GM19043 (cell line): ENCODE results near the gene AFDN.

Experiments
- ATAC-seq: cut with Tn5 transposase; IDR thresholded peaks from one replicate; pipeline ENCODE4 v1.9.1; 2021; ENCODE audit warnings: low read depth; ENCODE audit not compliant: unreplicated experiment

AFDN gene

DNA sequence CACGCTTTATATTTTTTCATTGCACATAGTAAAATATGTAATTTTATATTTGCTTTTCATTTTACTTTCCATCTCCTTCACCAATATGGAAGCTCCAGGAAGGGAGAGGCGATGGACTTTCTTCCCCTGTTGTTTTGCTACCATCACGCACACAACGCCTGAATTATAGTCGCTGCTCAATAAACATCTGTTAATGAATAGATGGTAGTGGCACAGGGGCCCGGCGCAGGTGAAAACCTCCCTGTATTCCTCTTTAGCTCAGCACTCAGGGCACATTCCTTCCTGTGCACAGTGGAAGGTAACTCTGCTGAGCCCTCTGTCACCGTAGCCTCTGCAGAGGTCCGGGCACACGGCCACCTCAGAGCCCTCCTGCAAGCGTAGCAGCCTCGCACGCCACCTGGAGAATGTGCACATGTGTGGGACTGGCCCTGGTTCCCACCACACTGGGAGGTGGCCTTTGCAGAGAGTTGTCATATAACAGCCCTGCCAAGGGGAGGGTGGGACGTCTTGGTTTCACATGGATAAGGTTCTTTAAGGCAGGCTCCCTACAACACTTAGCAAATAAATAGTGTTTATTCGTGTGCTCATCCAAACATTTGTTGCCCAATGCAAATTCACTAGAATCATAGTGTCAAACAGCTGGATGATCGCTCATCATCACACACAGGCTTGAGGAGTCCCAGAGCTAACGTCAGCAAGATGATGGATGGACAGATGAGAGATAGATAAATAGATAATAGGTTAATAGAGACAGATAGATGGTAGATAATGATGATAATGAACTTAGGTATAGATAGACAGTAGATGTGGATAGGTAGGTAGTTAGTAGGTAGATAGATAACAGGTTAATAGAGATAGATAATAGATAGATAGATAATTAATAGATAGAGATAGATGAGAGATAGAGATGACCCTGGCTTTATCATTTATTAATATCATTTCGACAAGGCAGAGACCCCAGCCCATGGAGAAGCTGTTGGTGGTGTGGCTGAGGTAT is 32.3 kb upstream of the AFDN start:
- no peak for ATAC-seq

DNA sequence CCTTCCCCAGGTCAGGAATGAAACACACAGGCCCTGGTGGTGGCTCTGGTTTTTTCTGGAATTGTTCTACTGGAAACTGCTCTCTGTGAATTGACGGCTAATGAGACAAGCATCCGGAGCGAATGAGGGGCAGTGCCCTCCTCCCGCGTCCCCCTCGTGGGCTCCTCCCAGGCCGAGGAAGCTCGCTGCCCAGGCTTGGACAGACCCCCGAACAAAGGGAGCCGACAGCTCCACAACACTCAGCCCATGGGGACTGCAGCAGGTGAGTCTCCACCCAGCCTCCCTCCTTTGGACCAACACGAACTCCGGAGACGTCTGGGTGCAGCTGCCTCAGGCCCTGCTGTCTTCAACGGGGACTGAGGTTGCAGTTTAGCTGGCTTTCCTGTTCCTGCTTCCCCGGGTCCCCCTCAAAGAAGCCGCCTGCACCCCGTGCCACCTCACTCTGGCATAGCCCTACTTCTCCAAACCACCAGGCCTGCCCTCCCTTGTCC is 31.3 kb upstream of the AFDN start:
- no peak for ATAC-seq

DNA sequence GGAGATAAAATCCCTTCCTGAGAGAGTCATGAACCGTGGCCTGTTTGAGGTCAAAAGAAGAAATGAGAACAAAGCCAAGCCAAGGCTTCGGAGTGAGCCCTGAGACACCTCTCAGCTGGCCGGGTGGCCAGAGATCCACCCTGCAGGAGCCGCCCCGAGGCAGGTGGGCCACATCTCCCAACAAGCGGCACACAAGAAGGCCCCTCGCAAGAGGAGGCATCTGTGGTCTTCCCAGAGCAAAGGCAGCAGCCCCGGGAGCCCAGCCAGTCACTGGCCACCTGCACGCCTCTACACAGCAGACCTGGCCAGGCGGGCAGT is 30.9 kb upstream of the AFDN start:
- ATAC-seq = no peak

DNA sequence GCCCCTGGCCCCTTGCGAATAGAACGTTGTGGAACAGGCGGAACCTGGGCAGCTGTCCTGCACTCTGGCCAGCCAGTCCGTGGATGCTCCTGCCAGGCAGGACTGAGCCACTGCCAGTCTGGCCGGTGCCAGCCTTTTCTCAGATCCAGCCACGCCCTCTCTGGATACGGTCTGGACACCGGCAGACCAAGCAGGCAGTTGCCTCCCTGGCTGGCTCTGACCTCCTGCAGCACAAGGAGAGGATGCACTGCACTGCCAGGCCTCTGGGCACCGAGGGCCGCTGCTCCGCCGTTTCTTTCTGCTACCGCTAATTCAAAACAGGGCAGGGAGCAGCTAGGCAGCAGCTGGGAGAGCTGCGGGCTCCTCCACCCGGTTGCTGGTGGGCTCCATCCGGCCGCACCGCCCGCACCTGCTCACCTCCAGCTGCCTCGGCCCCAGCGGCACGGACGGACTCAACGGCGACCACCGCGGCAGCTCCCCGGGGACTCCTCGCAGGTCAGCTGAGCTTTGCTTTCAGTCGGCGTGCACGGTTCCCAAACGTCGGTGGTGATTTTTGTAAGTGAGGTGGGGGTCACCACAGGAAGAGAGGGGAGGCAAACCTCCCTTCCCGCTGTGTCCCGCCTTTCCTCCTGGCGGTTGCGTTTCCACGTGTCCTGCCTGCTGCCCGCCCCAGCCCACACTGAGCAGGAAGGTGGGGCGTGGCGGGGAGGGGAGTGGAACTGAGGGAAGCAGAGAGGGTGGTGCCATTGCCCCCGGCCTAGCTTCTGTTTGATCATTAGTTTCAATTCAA is 30.3 kb upstream of the AFDN start:
- no peak for ATAC-seq

DNA sequence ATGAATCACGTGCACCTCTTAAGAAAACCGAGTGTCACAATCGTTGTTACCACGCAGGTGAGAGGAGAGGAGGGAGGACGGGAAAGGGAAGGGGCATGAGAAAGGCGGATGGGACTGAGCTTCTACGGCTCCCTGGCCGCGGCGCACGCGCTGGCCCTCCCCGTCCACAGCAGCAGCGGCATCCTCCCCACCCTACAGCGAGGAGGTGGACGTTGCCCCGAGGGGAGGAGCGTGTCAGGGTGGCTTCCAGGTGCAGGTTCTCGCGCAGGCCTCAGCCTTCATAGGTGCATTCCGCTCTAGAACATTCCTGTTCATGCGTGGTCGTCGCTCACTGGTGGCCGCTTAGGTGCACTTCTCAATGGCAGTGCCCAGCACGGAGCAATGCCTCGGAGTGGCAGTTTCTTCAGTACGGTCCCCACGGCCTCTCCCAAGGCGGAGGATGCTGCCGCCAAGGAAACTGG is 29.7 kb upstream of the AFDN start:
- ATAC-seq = no peak

DNA sequence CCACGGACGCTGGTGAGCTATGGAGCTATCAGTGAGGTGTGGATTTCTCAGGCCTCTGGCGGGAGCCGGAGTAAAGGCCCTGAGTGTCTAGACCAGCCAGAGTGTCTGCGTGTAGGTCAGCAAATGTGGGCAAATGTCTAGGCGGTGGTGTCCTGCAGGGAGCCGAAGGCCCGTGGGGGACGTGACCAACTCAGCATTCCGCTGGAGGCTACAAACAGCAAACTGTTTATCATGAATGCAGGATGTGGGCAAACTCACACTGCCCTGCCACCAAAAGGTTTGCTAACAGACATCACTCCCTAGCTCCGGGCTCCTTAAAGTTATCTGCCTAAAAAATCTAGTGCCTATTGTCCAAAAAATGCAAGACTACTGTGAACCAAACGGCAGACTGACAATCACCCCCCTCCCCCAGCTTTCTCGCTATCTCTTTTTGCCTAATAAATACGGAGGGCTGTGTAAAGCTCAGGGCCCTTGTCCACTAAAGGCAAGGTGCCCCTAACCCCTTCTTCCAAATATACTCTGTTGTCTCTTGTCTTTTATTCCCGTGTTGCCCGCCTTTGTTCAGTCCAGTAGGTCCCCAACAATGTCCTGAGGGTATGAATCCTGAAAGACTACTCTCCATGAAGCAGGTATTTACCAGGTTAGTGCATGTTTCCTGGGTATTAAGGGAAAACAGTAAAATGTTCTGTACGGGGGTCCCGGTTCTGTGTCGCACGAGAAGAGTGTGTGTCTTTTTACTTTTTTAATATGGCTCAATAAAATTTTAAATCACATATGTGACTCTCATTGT is 29.0 kb upstream of the AFDN start:
- ATAC-seq = no peak

DNA sequence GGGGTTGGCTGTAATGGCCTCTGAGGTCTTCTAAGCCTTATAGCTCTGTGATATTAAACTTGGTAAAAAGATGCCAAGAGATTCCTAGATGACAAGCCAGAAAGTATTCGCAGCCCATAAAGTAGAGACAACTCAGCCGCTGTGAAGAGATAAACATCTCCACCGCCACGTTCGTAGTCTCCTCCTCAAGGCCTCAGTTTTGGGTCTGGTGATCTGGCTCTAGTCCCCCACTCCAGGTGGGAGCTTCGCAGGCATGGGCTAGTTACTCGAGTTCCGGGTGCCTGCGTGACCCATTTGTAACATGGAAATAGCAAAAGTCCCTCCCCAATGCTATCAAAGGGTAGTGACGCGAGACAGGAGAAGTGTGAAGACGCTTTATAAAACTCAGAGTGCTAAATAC is 28.3 kb upstream of the AFDN start:
- ATAC-seq = no peak

DNA sequence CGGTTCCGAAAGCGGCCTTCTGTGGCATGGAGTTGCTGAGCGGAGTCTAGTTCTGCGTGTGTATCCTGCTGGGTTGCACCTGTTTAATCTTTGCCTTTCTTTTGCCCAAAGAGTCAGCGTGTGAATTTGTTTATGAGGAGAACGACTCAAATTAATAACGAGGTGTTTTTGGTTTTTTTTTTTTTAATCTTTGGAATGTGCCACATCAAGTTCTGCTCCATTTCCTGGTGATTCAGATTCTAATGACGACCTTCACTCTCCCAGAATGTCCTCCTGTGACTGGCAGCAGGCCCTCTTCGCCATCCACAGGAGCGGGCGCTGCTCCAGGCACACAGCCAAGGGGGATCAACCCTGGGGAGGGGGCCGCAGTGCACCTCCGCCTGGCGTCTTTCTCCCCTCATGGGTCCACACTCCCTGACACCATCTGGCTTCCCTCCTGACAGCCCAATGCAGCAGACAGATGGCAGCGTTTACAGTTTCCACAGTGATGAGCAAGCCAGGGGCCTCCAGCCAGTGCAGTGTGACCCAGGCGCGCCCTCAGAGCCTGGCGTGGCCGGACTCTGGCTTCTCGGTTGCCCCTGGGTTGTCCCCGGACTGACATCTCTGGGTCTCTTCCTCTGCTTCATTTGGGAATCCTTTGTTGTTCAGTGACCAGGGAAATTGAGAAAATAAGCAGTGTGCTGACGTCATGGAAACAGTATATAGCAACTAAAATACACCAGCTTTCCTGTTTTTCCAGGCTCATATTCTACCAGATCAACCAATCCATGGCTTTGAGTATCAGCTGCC is 27.5 kb upstream of the AFDN start:
- ATAC-seq = no peak

DNA sequence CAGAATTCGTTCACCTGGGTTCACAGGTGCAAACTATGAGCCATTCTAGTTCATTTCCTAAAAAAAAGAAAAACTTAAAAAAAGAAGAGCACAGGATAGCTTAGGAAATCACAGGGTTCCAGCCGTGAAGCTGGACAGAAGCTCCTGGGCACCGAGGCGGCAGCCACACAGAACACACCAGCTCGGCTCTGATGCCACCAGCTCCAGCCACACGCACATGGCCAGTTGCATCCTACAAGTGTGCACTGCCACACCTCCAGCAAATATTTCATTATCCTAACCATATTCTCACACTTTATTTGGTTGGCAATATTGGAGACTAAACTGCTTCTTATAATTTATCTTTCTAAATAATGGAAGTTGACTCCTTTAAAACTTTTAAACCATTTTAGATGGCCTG is 26.2 kb upstream of the AFDN start:
- ATAC-seq = no peak

DNA sequence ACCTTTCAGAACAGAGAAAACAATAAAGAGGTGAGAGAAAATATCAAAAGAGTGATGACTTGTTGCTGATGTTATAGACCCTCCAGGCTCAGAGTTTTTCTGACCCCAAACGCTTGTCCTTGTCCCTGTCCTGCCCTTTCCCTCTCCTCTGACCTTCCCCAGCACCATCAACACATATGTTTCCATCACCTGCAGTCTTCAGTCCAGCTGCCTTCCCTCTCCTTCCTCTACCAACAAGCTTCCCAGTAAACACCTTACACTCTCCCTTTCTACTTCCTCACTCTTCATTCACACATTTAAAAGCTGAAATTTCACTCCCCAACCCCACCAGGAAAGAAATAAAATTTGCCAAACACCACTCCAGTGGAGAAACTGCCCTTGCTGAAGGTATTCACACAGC is 25.4 kb upstream of the AFDN start:
- no peak for ATAC-seq

DNA sequence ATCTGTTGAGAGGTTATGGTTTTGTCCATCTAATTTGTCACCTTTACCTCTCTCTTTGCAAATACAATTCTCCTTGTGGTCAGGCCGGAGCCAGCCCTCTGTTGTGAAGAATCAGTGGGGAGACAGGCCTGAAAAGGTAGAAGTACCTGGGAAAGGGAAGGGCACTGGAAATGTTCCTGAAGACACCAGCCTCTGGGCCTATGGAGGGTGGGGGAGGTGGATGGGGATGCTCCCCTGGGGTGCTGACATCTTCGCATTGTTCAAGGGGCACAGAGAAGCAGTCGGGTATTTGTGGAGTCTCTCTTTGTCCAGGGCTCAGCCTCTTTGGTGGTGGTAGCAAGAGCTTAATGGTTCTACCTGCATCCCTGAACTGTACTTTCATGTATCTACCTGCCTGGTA is 24.4 kb upstream of the AFDN start:
- no peak for ATAC-seq

DNA sequence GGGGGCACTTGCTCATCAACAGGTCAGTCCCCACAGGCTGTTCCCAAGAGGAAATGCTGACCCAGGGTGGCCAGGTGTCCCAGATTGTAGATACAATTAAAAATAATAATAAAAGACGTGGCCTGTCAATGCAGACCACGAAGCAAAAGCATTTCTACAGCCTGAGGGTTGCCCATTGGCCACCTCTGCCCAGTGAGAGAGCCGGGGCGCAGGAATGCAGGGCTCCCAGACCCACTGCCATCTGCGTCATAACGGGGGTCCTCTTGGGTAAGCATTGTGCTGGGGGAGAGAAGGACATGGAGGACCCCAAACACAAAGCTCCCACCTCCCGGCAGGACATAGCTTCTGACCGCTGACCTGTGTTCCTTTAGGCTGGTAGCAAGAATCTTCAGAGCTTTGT is 22.9 kb upstream of the AFDN start:
- ATAC-seq = no peak

DNA sequence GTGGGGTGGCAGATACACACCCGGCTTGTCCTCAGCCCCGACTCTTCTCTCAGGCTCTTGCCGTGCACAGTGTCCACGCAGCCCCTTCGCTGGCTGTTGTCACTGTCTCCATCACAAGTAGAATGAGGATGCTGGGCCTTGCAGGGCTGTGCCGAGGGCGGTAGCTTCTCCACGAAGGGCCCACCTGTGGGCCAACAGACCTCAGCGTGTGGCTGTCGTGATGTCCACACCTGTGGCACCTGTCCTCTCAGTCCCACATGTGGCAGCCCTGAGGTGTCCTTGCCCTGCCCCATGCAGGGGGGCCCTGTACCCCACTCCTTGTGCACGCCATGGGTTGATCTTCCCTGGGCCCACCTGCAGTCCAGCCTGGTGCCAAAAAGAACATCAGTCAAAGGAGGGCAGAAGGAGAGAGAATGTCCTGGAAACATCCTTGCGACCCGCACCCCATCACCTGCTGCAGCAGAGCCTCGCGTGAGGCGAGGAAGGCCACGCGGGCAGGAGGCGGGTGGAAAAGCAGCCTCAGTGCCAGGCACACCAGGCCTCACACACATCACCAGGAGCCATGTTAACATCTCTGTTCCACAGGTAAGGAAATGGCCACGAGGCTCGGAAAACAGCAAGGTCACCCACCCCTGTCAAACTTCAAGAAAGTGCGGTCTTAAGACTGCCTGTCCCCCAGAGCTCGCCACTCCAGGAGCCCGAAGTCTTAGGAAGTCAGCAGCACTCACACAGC is 22.3 kb upstream of the AFDN start:
- ATAC-seq = no peak

DNA sequence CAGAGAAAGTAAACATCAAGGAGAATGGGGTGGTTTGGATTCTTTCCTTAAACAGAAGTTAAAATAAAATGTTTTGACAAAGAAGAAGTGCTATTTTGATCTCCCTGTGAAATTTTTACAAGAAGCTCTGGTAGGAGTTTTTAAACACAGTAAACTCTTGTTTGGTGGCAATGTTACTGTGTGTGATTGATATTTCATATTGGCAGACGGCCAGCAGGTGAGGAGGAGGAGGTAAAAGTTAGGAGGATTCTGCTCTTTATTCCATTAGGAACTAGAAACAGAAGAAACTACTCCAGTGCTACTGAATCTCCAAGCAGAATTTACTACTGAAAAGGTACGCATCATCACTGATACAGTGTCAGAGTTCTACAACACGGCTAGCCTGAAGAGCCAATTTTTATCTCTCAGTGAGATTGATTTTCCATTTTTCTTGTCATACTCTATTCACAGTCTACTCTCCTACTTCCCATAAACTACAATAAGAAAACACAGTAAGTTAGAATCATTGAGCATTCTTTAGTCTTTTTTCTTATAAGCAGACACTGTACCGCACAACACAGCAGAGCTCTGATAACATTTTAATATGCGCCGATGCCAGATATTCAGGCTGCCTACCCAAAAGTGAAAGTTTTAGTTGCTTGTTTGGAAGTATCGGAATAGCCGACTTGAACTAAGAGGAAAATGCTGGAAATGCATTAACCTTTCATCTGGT is 21.2 kb upstream of the AFDN start:
- ATAC-seq = no peak

DNA sequence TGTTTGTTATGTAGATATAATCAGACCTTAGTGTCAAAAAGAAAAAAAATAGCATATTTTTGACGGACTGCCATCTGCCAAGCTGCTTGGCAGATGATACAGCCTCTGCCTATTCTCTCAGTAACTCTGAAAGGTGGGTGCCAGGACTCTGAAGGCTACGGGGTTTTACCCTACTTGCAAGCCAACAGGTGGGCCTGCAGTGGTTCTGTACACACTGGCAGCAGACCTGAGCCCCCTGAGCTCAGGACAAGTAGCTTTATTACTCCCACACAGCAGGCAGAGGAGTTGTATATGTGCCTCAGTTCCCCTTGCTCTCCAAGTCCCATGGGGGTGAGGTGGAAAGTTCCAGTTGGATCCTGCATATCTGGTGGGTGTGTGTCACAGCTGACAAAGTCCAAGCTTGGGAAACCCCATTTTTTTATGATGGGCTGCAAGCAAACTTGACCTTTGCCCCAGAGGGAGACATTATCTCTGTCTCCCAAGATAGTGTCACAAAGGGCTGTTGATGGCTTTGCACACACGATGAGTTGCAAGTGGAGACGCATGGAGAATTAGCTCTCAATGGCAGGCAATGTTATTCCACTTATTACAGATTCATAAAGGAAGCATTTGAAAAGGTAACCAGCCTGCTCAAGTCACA is 20.5 kb upstream of the AFDN start:
- ATAC-seq = no peak

DNA sequence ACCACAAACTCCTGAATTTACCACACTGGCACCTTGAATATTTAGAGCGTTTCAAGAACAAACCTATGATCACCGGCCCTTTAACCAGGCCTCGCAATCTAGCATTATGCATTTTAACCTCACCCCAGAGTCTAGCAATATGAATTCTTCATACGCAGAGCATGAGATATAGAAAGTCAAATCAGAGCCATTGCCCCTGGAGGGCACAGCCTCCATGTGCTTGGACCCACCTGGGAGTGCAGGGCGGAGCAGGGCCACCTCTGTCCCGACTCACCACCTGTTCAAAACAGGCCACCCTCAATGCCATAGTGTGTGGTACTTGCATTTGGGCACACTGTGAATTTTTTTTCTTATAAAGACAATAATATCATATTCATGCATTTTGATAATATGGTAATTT is 19.5 kb upstream of the AFDN start:
- no peak for ATAC-seq

DNA sequence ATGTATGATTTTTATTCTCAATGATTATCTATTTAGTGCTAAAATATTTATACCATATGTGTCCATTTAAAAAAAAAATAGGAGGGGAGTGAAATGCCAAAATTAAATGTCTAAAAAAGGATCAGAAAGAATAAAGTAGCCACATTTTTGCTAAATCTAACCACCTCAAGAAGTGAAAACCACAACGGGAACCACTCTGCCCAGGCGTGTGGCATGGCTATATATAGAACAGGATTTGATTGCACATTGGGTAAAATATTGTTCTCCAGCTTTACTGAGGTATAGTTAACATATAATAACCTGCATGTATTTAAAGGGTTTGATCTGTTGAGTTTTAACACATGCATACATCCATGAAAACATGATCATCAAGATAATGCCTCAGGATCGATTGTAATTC is 19.0 kb upstream of the AFDN start:
- no peak for ATAC-seq

DNA sequence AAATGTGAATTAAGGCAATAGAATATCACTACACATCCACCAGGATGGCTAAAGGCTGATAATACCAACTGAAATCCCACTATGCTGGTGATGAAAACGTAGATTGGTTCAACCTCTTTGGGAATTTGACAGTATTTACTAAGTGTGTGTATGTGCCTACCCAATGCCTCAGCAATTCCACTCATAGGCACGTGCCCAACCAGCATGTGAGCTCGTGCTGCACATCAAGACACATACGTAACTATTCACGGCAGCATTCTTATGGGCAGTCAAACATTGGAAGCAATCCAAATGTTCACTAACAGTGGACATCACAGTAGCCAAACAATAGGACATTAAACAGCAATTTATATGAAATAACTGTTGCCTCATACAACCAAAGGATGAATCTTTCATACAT is 15.7 kb upstream of the AFDN start:
- ATAC-seq = no peak
